IPS-NIHi11 (cell line): ENCODE results near the gene ME3.

Experiments
- DNase-seq: peaks from one replicate; pipeline ENCODE4 v3.0.0; 2012; ENCODE audit warnings: mixed read lengths, low spot score

ME3 gene

GRCh38 chr11:86487671-86488070 lies 184.7 kb downstream of the ME3 start:
- no peak for DNase-seq

GRCh38 chr11:86486261-86487030 lies 186.0 kb downstream of the ME3 start:
- DNase-seq, result no peak

GRCh38 chr11:86484795-86485166 lies 187.6 kb downstream of the ME3 start:
- no peak for DNase-seq

DNA sequence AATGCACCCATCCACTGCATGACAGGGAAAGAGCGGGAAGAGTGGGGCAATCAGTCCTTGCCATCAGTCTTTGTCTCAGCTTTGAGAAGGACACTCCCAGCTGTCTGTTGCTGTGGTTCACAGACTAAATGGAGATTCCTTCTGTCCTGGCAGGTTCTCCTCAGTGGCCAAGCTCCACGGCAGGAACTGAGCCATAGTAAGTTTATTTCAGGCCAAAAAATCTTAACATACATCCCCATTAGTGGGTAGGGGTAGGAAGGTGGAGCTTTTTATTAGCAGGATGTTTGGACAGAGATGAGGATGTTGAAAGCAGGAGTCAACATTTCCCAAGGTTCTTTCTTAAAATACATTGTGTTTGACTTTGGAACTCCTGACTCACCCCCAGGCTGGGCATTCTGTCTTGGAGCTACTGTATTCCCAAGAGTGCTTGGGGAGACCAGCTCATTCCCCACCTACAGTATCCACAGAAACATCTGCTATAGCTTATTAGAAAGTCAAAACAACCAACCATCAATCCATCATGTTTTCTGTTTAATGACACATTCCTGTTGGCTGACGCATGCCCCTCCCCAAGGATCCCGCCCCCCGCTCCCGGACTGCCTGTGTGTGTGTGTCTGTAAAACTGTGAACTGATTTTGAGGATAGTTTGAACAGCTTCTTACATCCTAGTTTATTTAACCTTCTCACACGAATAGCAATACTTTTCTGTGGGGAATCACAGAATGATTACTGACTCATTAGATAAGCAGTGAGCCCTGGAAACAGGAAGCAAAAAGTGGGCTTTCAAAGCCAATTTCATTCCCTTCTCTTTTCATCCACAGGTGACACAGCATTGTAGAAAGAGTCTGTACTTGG lies 188.2 kb downstream of the ME3 start:
- DNase-seq, result peak; percentile 31

DNA sequence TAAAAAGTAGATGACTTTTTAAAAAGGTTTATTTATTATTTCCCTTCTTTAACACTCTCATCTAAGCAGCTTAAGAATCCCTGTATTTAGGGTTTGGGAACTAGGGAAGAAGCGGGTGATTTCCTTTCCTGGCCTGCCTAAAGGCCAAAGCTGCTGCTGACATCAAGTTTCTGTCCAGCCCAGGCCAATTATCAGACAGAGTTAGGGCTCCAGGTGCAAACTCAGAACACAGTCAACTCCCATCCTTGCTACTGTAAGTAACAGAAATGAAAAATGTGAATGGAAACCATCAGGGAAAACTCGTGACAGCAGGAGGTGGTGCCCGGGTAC lies 188.8 kb downstream of the ME3 start:
- DNase-seq, result no peak

- DNase-seq, result no peak
Measured at GRCh38 chr11:86482692-86483091, 189.7 kb downstream of the ME3 start.

- no peak for DNase-seq
Measured at GRCh38 chr11:86481399-86481798, 191.0 kb downstream of the ME3 start.

DNA sequence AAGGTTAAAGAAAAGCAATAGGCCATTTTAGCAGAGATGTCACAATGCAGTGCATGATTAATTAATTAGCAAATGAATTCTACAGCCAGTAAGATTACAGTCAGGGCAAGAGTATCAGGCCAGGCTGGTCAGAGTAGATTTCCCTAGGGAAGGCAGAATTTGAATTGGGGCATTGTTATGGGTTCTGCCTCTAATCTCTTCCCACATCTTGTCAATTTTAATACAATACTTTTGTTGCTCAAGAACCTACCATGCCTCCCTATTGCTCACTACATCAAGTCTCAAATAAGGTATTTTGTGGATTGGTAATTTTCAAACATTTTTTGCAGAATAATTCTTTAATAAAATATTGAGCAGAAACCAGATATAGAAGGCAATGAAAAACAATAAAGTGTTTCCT lies 194.1 kb downstream of the ME3 start:
- DNase-seq, result no peak

GRCh38 chr11:86477495-86478155 lies 194.8 kb downstream of the ME3 start:
- no peak for DNase-seq

GRCh38 chr11:86476109-86476861 lies 196.1 kb downstream of the ME3 start:
- no peak for DNase-seq

- no peak for DNase-seq
Measured at GRCh38 chr11:86475027-86475426, 197.4 kb downstream of the ME3 start.

GRCh38 chr11:86473991-86474833 lies 198.2 kb downstream of the ME3 start:
- DNase-seq, result no peak

DNA sequence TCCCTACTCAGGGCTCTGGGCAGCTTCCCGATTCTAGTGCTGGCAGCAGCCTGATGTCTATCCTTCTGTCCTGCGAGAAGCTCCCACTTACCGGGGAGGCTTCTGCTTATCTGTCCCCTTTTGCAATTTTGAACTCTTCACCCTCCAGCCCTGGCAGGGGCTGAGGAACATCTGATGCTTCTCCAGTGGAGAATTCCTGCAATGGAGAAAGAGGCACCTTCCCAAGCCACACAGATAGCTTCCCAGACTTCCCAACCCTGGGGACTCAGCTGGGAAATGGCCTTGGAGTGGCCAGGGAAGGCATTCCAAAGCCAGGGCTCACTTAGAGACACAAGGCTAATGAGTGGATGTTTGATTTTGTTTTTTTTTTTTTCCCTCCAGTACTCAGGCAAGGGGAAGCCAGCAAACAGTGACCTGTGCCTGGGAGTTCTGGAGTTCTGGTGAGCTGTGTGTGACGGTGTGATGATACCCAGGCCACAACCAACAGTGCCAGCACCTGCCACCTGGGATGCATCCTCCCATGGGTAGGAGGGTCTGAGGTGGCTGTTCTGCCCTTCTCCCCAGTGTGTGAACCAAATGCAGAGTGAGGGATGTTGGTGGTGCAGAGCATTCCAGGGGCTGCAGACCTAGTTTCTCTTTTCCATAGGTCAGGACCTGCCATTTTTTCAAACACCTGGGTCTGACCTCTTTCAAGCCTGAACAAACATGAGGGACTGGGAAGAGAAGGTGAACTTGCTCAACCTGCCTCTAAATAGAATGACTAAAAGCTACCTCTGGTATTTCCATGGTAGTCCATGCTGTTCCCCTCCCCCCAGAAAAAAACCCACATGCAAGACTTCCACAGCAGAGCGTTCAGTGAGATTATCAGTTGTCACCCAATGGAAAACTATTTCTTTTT lies 202.7 kb downstream of the ME3 start:
- DNase-seq, result no peak

DNA sequence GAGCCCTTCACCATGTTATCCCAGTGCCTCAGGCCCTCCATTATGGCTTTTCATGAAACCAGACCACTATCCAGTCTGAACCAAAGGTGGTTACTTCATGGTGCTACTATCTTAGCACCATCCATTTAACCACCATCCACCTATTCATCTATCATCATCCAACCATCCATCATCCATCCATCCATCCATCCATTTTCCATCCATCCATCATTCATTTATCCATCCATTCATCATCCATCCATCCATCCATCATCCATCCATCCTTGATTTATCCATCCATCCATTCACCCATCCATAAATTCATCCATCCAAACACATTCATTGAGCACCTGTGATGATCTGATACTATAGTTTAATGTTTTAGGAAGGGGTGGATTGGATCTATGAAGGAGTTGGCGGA lies 204.2 kb downstream of the ME3 start:
- DNase-seq, result no peak

DNA sequence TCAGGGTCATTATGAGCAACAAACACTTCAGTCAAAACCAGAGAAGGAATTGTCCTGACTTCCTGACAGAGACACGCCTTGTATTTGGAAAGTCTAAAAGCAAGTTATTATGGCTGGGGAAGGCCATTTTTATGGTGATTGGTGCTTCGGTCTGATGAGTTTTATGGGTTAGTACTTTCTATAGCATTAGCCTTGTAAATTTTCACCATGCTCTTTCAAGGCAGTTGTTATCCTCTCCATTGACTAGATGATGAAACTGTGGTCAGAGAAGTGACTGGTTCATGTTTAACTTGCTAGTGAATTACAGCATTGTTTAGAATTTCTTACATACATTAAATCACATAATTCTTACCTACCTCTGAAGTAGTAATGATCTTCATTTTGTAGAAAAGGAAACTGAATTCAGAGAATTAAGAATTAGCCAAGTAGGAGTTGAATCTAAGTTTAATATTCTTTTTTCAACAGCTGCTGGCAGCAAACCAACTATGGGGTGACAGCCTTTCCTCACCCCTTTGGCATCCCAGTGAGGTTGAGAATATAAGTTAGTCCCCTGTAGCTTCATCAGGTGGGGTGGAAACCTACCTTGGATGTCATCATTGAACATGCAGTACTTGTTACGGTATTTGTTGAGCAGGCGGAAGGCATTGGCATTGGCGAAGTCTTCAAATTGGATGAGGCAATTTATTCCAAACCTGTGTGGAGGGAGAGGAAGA lies 207.8 kb downstream of the ME3 start:
- DNase-seq, result no peak

DNA sequence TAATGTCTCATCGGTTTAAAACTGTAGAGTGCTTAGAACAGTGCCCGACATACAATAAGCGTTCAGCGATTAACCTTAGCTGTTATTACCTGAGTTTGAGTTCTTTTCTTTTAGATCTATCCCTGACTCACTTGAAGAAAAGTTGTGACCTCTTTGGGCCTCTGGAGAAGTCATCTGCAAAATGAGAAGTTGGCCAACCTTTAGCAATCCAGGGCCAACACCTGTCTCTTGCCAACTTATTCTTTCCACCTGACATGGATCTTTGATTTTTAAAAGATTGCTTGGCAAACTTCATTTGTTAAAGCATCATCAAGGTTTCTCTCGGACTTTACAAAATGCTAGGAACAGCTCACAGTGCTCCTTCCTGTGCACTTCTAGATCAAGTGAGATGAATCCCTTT lies 208.5 kb downstream of the ME3 start:
- no peak for DNase-seq

DNA sequence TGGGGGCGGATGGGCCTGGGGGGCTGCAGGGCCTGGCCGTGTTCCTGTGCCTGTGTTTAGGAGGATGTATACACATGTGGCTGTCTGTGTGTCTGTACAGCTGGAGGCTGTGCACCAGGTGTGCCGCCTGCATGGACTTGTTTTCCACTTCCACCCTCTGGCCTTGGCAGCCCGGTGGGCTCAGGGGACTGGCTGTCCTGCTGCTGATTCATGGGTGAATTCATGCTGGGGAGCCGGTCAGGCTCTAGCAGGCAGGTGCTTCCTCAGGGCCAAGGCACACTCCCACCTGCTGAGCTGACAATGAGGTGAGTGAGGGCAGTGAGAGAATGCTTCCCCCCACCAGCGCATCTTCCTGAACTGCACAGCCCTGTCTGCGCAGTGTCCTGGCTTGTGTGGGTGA lies 209.3 kb downstream of the ME3 start:
- DNase-seq, result no peak

- DNase-seq, result no peak
Measured at GRCh38 chr11:86461892-86462291, 210.5 kb downstream of the ME3 start.

DNA sequence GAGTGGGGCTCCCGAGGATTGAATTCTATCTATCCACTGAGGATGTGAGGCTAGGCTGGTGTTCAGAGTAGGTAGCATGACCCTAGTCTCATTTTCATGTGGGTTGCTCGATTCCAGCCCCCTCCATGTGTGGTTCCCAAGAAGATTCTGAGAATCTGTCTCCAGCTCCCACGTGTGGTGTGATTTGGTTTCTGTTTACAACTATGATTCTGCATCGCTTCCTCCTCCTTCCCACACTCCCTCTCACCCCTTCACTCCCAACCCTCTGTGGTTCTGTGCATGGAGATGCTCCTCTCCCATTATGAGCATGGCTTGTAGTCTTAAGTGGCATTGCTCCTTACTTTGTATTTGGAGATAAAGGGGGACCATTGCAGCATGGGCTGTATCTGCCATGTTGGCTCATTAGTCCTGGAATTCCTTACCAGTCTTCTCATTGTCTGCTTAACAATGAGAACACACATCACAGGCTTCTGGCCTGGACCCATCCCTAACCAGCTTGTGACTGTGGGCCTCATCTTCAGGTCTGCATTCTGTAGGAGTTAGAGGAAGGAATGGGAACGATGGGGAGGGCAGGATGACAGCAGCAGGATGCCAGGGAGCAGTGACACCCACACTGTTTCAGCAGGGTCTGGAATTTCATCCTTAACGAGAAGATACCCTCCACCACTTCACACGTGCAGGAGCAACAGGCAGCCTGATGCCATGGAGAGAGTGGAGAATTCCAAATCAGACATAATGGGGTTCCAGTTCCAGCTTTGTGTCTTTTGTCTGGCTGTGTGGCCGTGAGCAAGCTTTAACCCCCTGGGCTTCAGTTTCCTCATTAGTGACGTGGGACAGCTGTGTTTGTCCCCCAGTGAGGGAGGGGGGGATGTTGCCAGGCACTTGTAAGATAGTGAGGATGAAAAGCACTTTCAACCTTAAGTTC lies 211.7 kb downstream of the ME3 start:
- DNase-seq, result no peak
